Calu3 (cell line): ENCODE measurements around the gene SOX8. TPM values are rescaled to one million over a fixed set of nuclear protein-coding genes. Genes with fewer than 3 reads are reported as not detected.

Source experiments
- BruUV-seq: library from RNA; stranded (reverse); fragments of 400-500 nt; replicated peaks from 2 replicates; lab custom pipeline; 2021; lab: Mats Ljungman, UMichigan
- CTCF ChIA-PET: fragments of 300-600 bp; sonication (Branson Sonifier 250); formaldehyde crosslinking; loops from one replicate; lab custom pipeline; 2022; ENCODE audit warnings: antibody characterized with exemption; lab: Charles Lee
- DNase-seq: peaks from one replicate; pipeline ENCODE4 v3.0.0; 2022
- H3K27ac Mint-ChIP-seq: one replicate; pipeline ENCODE4 v1.8.0; 2022; ENCODE audit warnings: mixed read lengths; ENCODE audit not compliant: unreplicated experiment
- H3K27me3 Mint-ChIP-seq: one replicate; pipeline ENCODE4 v1.8.0; 2022; ENCODE audit warnings: mixed read lengths; ENCODE audit not compliant: unreplicated experiment
- H3K36me3 Mint-ChIP-seq: one replicate; pipeline ENCODE4 v1.8.0; 2022; ENCODE audit warnings: mild to moderate bottlenecking, moderate library complexity, mixed read lengths; ENCODE audit not compliant: insufficient read depth, unreplicated experiment
- H3K4me1 Mint-ChIP-seq: one replicate; pipeline ENCODE4 v1.8.0; 2022; ENCODE audit warnings: mild to moderate bottlenecking, low read depth, mixed read lengths; ENCODE audit not compliant: unreplicated experiment
- H3K4me3 Mint-ChIP-seq: one replicate; pipeline ENCODE4 v1.8.0; 2022; ENCODE audit warnings: mild to moderate bottlenecking, low read depth, moderate library complexity, mixed read lengths; ENCODE audit not compliant: unreplicated experiment
- H3K9me3 Mint-ChIP-seq: one replicate; pipeline ENCODE4 v1.8.0; 2022; ENCODE audit warnings: low read depth, mixed read lengths; ENCODE audit not compliant: unreplicated experiment
- CTCF ChIP-seq: fragments of 200-600 bp; IDR thresholded peaks from one replicate; pipeline ENCODE4 v1.8.0; 2022; ENCODE audit warnings: antibody characterized with exemption; ENCODE audit not compliant: unreplicated experiment
- intact Hi-C: fragments of 100-400 bp; cut with micrococcal nuclease; formaldehyde crosslinking; loops from one replicate; pipeline ENCODE4 v1.10.0; 2022; ENCODE audit not compliant: unreplicated experiment
- total RNA-seq: library from RNA; stranded (reverse); gene quantifications from 2 replicates; pipeline ENCODE4 v1.2.3, GENCODE V29; 2022

The SOX8 gene
- total RNA-seq, 1 experiment from 2014 or later = 0.92 TPM

- Mint-ChIP-seq H3K27ac (no peak overlapping the region), H3K27me3 (no peaks in the 10 kb centered on the region), H3K4me3 (peak overlapping the region; percentile 55), H3K9me3 (peaks cover 8% of the 10 kb centered on the region), H3K36me3 (peaks cover 19% of the 10 kb centered on the region), H3K4me1 (peaks cover 19% of the 10 kb centered on the region)
- TF ChIP-seq CTCF = no peak
- intact Hi-C loops = no loop called here
- CTCF ChIA-PET = interaction anchor here (0.7 to 1.7 kb wide), 4 partner anchors 8 to 259 kb away, joined by 5 to 8 read pairs (median 6); no protein-coding TSS in a partner anchor
- DNase-seq = no peak
- no TSS peak for BruUV-seq
Observed at GRCh38 chr16:964356-965035, 17.1 kb upstream of the SOX8 start.

GRCh38 chr16:965036-965395, 16.6 kb upstream of the SOX8 start:
- no TSS peak for BruUV-seq
- no peaks in the 10 kb centered on the region for H3K27me3 Mint-ChIP-seq
- peaks cover 8% of the 10 kb centered on the region for H3K9me3 Mint-ChIP-seq
- intact Hi-C loops = no loop called here
- H3K4me1 Mint-ChIP-seq = peaks cover 19% of the 10 kb centered on the region
- no peak for TF ChIP-seq CTCF
- no peak overlapping the region for H3K27ac Mint-ChIP-seq
- CTCF ChIA-PET = interaction anchor here (1.7 kb wide), 1 partner anchor 8 kb away, joined by 8 read pairs; no protein-coding TSS in a partner anchor
- H3K4me3 Mint-ChIP-seq = peak overlapping the region; percentile 55
- no peak for DNase-seq
- H3K36me3 Mint-ChIP-seq = peaks cover 23% of the 10 kb centered on the region

GRCh38 chr16:965487-965886, 16.1 kb upstream of the SOX8 start:
- CTCF ChIA-PET = no interaction called here
- Mint-ChIP-seq H3K27me3 (no peaks in the 10 kb centered on the region), H3K4me3 (no peak overlapping the region), H3K4me1 (peaks cover 19% of the 10 kb centered on the region), H3K9me3 (peaks cover 8% of the 10 kb centered on the region), H3K36me3 (peaks cover 28% of the 10 kb centered on the region), H3K27ac (no peak overlapping the region)
- no peak for TF ChIP-seq CTCF
- no peak for DNase-seq
- no TSS peak for BruUV-seq
- intact Hi-C loops = no loop called here

- no TSS peak for BruUV-seq
- no peak overlapping the region for H3K4me3 Mint-ChIP-seq
- H3K27me3 Mint-ChIP-seq = no peaks in the 10 kb centered on the region
Observed at GRCh38 chr16:966035-966434, 15.5 kb upstream of the SOX8 start.

More at GRCh38 chr16:966035-966434, 15.5 kb upstream of the SOX8 start:
- no peak for DNase-seq
- peaks cover 19% of the 10 kb centered on the region for H3K4me1 Mint-ChIP-seq
- H3K9me3 Mint-ChIP-seq = peaks cover 8% of the 10 kb centered on the region
- TF ChIP-seq CTCF = no peak
- intact Hi-C loops = no loop called here
- CTCF ChIA-PET = no interaction called here
- peaks cover 32% of the 10 kb centered on the region for H3K36me3 Mint-ChIP-seq
- H3K27ac Mint-ChIP-seq = no peak overlapping the region
